NT2/D1 (cell line): ENCODE measurements around the gene KLK5.

Experiments
- DNase-seq: peaks from one replicate; pipeline ENCODE4 v3.0.0-alpha.2; 2011; ENCODE audit warnings: low read depth, low spot score
- H3K27me3 ChIP-seq: 2 replicates; pipeline ENCODE4 v1.6.0; 2011; ENCODE audit warnings: mild to moderate bottlenecking; ENCODE audit not compliant: insufficient read length, insufficient read depth
- H3K36me3 ChIP-seq: 2 replicates; pipeline ENCODE4 v1.6.1; 2011; ENCODE audit warnings: mild to moderate bottlenecking, low read length, mixed read lengths; ENCODE audit not compliant: insufficient read depth, insufficient read length
- H3K4me1 ChIP-seq: 2 replicates; pipeline ENCODE4 v1.5.1; 2011; ENCODE audit not compliant: insufficient read depth, insufficient read length
- H3K4me3 ChIP-seq: 2 replicates; pipeline ENCODE4 v1.5.1; 2011; ENCODE audit warnings: low read depth; ENCODE audit not compliant: insufficient read length
- H3K9ac ChIP-seq: 2 replicates; pipeline ENCODE4 v1.6.0; 2011; ENCODE audit warnings: low read depth; ENCODE audit not compliant: insufficient read length
- H3K9me3 ChIP-seq: 2 replicates; pipeline ENCODE4 v1.5.1; 2011; ENCODE audit warnings: mild to moderate bottlenecking, low read length; ENCODE audit not compliant: insufficient read depth
- SUZ12 ChIP-seq: IDR thresholded peaks from 2 replicates; pipeline ENCODE4 v1.6.1; 2011; ENCODE audit not compliant: insufficient read length, insufficient read depth; ENCODE audit errors: extremely low read depth
- YY1 ChIP-seq: IDR thresholded peaks from 2 replicates; pipeline ENCODE4 v1.6.1; 2011; ENCODE audit not compliant: insufficient read length, insufficient read depth
- ZNF274 ChIP-seq: IDR thresholded peaks from 2 replicates; pipeline ENCODE4 v1.6.1; 2011; ENCODE audit warnings: mild to moderate bottlenecking, low read depth, low read length

Gene KLK5, protein sequence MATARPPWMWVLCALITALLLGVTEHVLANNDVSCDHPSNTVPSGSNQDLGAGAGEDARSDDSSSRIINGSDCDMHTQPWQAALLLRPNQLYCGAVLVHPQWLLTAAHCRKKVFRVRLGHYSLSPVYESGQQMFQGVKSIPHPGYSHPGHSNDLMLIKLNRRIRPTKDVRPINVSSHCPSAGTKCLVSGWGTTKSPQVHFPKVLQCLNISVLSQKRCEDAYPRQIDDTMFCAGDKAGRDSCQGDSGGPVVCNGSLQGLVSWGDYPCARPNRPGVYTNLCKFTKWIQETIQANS

DNA sequence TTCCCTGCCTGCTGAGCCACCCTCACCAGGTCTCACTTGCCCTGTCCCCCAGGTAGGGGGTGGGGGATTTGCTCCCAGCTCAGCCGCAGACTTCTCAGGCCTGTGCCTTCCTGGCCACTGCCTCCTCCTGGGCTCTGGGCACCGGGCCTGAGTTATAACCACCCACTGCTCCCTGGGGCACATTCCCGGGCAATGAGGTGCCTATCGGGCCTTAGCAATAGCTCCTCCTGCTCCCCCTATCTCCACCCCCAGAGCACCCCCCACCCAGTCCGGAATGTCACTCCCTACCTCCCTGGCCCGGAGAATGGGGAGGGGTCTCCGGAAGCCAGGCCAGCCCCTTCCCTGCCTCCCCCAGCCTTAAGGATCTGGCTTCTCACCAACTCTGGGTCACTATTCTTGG is at the start of gene KLK5:
KLK5 (minus strand) TSS at position 129 of the 400 bp plus-strand sequence. CDS start 381 bp downstream, outside the sequence.
- H3K36me3 ChIP-seq = no peaks in the 10 kb centered on the region
- no peaks in the 10 kb centered on the region for H3K9me3 ChIP-seq
- no peak within 1 kb of the TSS for H3K4me3 ChIP-seq
- DNase-seq = no peak
- no peak for TF ChIP-seq SUZ12
- no peak for TF ChIP-seq ZNF274
- no peak for TF ChIP-seq YY1
- H3K9ac ChIP-seq = no peak within 1 kb of the TSS
- H3K4me1 ChIP-seq = peaks cover 3% of the 10 kb centered on the region
- no peaks in the 10 kb centered on the region for H3K27me3 ChIP-seq

- H3K4me1 ChIP-seq = peaks cover 6% of the 10 kb centered on the region
- no peaks in the 10 kb centered on the region for H3K9me3 ChIP-seq
- H3K27me3 ChIP-seq = no peaks in the 10 kb centered on the region
- TF ChIP-seq ZNF274 (no peak), YY1 (no peak), SUZ12 (no peak)
- DNase-seq = no peak
- H3K36me3 ChIP-seq = no peaks in the 10 kb centered on the region
- peak overlapping the region; percentile 81 for H3K9ac ChIP-seq
- H3K4me3 ChIP-seq = peak overlapping the region; percentile 72
Measured at GRCh38 chr19:51002089-51002532, 49.3 kb upstream of the KLK5 start.

- Histone ChIP-seq H3K4me3 (peak within 1 kb of the TSS; percentile 72), H3K9ac (peak within 1 kb of the TSS; percentile 81), H3K36me3 (no peaks in the 10 kb centered on the region), H3K9me3 (no peaks in the 10 kb centered on the region), H3K27me3 (no peaks in the 10 kb centered on the region), H3K4me1 (peaks cover 6% of the 10 kb centered on the region)
- TF ChIP-seq ZNF274 = no peak
- no peak for TF ChIP-seq YY1
- no peak for TF ChIP-seq SUZ12
- DNase-seq = no peak
Measured at GRCh38 chr19:51001515-51001914, 48.7 kb upstream of the KLK5 start, which contains the start of gene KLK8. Gene KLK8, minus strand, starts transcription at chr19:51001604. Its CDS starts 437 bp downstream, at chr19:51001167.

DNA sequence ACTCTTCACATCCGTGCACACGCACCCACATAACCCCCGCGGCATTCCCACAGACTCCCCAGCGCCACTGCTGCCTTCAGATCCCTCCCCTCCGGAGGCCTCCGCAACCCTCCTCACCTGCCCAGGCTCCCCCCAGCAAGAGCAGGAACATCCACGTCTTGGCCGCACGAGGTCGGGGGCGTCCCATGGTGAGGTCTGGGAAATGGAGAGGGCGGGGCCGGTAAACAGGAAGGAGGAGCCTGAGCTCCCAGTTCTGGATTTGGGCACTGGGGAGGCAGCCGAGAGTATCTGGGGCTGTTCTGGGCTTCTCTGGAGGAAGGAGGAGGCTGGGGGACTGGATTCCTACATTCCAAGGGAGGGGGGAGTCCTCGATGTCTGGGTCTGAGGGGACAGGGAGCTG is 48.1 kb upstream of the KLK5 start:
- H3K27me3 ChIP-seq = no peaks in the 10 kb centered on the region
- no peaks in the 10 kb centered on the region for H3K9me3 ChIP-seq
- no peaks in the 10 kb centered on the region for H3K36me3 ChIP-seq
- peaks cover 6% of the 10 kb centered on the region for H3K4me1 ChIP-seq
- H3K4me3 ChIP-seq = peak overlapping the region; percentile 72
- DNase-seq = no peak
- no peak for TF ChIP-seq SUZ12
- TF ChIP-seq ZNF274 = no peak
- no peak for TF ChIP-seq YY1
- peak overlapping the region; percentile 81 for H3K9ac ChIP-seq

DNA sequence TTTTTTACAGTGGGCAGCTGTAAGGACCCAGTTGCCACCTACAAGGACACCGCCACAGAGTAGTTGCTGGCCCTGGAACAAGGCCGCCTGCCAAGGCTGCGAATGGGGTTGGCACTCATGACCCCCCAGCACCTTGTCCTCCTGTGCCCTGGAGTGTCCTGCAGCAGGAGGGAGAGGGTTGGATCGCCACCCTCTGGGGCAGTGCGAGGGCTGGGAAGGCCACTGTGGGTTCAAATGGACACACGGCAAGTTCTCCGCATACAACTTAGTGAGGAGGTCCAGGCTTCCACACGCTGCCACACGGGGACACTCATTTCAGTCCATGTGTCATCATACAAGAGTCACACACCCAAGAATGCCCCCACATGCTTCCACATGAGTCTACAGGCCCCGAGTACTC is 47.6 kb upstream of the KLK5 start:
- no peak for DNase-seq
- no peak for TF ChIP-seq YY1
- no peak for TF ChIP-seq SUZ12
- no peak for TF ChIP-seq ZNF274
- H3K9ac ChIP-seq = peak overlapping the region; percentile 81

GRCh38 chr19:50998686-50999085 is 45.8 kb upstream of the KLK5 start:
- H3K4me3 ChIP-seq = no peak overlapping the region

More for the DNA sequence above, 47.6 kb upstream of the KLK5 start:
- H3K4me1 ChIP-seq = peaks cover 6% of the 10 kb centered on the region
- H3K9me3 ChIP-seq = no peaks in the 10 kb centered on the region
- peak overlapping the region; percentile 72 for H3K4me3 ChIP-seq
- no peaks in the 10 kb centered on the region for H3K36me3 ChIP-seq
- H3K27me3 ChIP-seq = no peaks in the 10 kb centered on the region

GRCh38 chr19:50998061-50998460 is 45.2 kb upstream of the KLK5 start:
- TF ChIP-seq YY1 (no peak), SUZ12 (no peak), ZNF274 (no peak)
- no peak overlapping the region for H3K9ac ChIP-seq
- no peaks in the 10 kb centered on the region for H3K27me3 ChIP-seq
- DNase-seq = no peak
- no peak overlapping the region for H3K4me3 ChIP-seq
- H3K9me3 ChIP-seq = peaks cover 4% of the 10 kb centered on the region; the same call in 1 of the 2 replicates
- H3K36me3 ChIP-seq = no peaks in the 10 kb centered on the region
- peaks cover 6% of the 10 kb centered on the region for H3K4me1 ChIP-seq

More at GRCh38 chr19:50998686-50999085, 45.8 kb upstream of the KLK5 start:
- no peak for DNase-seq
- Histone ChIP-seq H3K36me3 (no peaks in the 10 kb centered on the region), H3K9ac (no peak overlapping the region), H3K4me1 (peaks cover 6% of the 10 kb centered on the region), H3K9me3 (peaks cover 4% of the 10 kb centered on the region; the same call in 1 of the 2 replicates), H3K27me3 (no peaks in the 10 kb centered on the region)
- TF ChIP-seq YY1 = no peak
- TF ChIP-seq ZNF274 = no peak
- no peak for TF ChIP-seq SUZ12

DNA sequence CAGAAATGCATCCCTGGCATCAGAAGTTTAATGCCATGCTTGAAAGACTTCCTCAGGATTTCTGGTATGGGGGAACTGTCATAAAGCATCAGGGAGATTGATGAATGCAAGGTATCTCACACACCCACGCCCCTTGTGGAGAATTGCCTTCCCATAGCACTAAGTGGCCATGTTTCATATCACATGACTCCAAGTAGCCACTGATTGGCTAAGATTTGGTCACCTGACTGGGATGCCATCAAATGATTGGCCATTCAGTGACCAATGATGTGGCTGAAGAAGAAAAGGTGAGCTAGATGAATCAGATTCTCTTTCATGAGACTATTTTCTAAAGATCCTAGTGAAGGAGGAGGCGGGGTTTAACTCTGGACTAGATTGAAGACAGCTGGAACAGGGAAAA is 41.3 kb upstream of the KLK5 start:
- Histone ChIP-seq H3K9ac (no peak overlapping the region), H3K9me3 (peaks cover 4% of the 10 kb centered on the region; the same call in 1 of the 2 replicates), H3K36me3 (no peaks in the 10 kb centered on the region), H3K4me3 (no peak overlapping the region), H3K27me3 (no peaks in the 10 kb centered on the region), H3K4me1 (no peaks in the 10 kb centered on the region)
- DNase-seq = no peak
- TF ChIP-seq YY1 (no peak), ZNF274 (no peak), SUZ12 (no peak)
